ENCODE measurements around the gene CPVL.

CPVL gene

GRCh38 chr7:29003703-29004102 is 142.6 kb downstream of the CPVL start:
- Histone ChIP-seq H3K4me1 (peaks cover 7% of the 10 kb centered on the region; the same call in 1 of the 2 replicates), H3K9me3 (no peaks in the 10 kb centered on the region), H3K36me3 (replicated peaks) (no peaks in the 10 kb centered on the region), H3K4me3 (no peak overlapping the region), H3K27me3 (ENCODE audit: low read depth) (no peaks in the 10 kb centered on the region)
- in situ Hi-C loops (cut with MboI; ENCODE audit: low sequenced_read_pairs): no loop called here
- DNase-seq (ENCODE audit: low spot score in 2 of 2): no peak

- H3K36me3 ChIP-seq (replicated peaks): no peaks in the 10 kb centered on the region
- H3K4me3 ChIP-seq: no peak overlapping the region
- DNase-seq (ENCODE audit: low spot score in 2 of 2): no peak
- H3K4me1 ChIP-seq: peaks cover 5% of the 10 kb centered on the region; the same call in 1 of the 2 replicates
- in situ Hi-C loops (cut with MboI; ENCODE audit: low sequenced_read_pairs): no loop called here
- H3K9me3 ChIP-seq: no peaks in the 10 kb centered on the region
- no peaks in the 10 kb centered on the region for H3K27me3 ChIP-seq (ENCODE audit: low read depth)
Observed at GRCh38 chr7:29000717-29001076, 145.6 kb downstream of the CPVL start.

GRCh38 chr7:28999895-29000716 is 146.2 kb downstream of the CPVL start:
- H3K4me3 ChIP-seq: no peak overlapping the region
- in situ Hi-C loops (cut with MboI; ENCODE audit: low sequenced_read_pairs): no loop called here
- no peaks in the 10 kb centered on the region for H3K27me3 ChIP-seq (ENCODE audit: low read depth)
- H3K36me3 ChIP-seq (replicated peaks): no peaks in the 10 kb centered on the region
- DNase-seq (ENCODE audit: low spot score in 2 of 2): no peak
- H3K9me3 ChIP-seq: no peaks in the 10 kb centered on the region
- H3K4me1 ChIP-seq: peaks cover 5% of the 10 kb centered on the region; the same call in 1 of the 2 replicates

GRCh38 chr7:28999427-28999826 is 146.9 kb downstream of the CPVL start:
- no peak for DNase-seq (ENCODE audit: low spot score in 2 of 2)
- Histone ChIP-seq H3K36me3 (replicated peaks) (no peaks in the 10 kb centered on the region), H3K4me3 (no peak overlapping the region), H3K4me1 (peaks cover 5% of the 10 kb centered on the region; the same call in 1 of the 2 replicates), H3K27me3 (ENCODE audit: low read depth) (no peaks in the 10 kb centered on the region), H3K9me3 (no peaks in the 10 kb centered on the region)
- in situ Hi-C loops (cut with MboI; ENCODE audit: low sequenced_read_pairs): no loop called here

GRCh38 chr7:28998105-28998504 is 148.2 kb downstream of the CPVL start:
- no peak for DNase-seq (ENCODE audit: low spot score in 2 of 2)
- Histone ChIP-seq H3K9me3 (no peaks in the 10 kb centered on the region), H3K4me1 (peaks cover 5% of the 10 kb centered on the region; the same call in 1 of the 2 replicates), H3K27me3 (ENCODE audit: low read depth) (no peaks in the 10 kb centered on the region), H3K36me3 (replicated peaks) (no peaks in the 10 kb centered on the region), H3K4me3 (no peak overlapping the region)
- in situ Hi-C loops (cut with MboI; ENCODE audit: low sequenced_read_pairs): no loop called here

- no peak overlapping the region for H3K4me3 ChIP-seq
- H3K36me3 ChIP-seq (replicated peaks): no peaks in the 10 kb centered on the region
- H3K27me3 ChIP-seq (ENCODE audit: low read depth): no peaks in the 10 kb centered on the region
- no peak for DNase-seq (ENCODE audit: low spot score in 2 of 2)
- in situ Hi-C loops (cut with MboI; ENCODE audit: low sequenced_read_pairs): no loop called here
- no peaks in the 10 kb centered on the region for H3K9me3 ChIP-seq
- H3K4me1 ChIP-seq: peaks cover 5% of the 10 kb centered on the region; the same call in 1 of the 2 replicates
Observed at GRCh38 chr7:28996836-28997235, 149.5 kb downstream of the CPVL start.

- no peak for DNase-seq (ENCODE audit: low spot score in 2 of 2)
- in situ Hi-C loops (cut with MboI; ENCODE audit: low sequenced_read_pairs): no loop called here
- H3K4me3 ChIP-seq: no peak overlapping the region
- H3K4me1 ChIP-seq: peaks cover 13% of the 10 kb centered on the region
- no peaks in the 10 kb centered on the region for H3K36me3 ChIP-seq (replicated peaks)
- H3K27me3 ChIP-seq (ENCODE audit: low read depth): no peaks in the 10 kb centered on the region
- no peaks in the 10 kb centered on the region for H3K9me3 ChIP-seq
Observed at GRCh38 chr7:28993371-28993770, 153.0 kb downstream of the CPVL start.

- no peaks in the 10 kb centered on the region for H3K36me3 ChIP-seq (replicated peaks)
- no peaks in the 10 kb centered on the region for H3K27me3 ChIP-seq (ENCODE audit: low read depth)
- DNase-seq (ENCODE audit: low spot score in 2 of 2): no peak
- H3K4me3 ChIP-seq: no peak overlapping the region
- in situ Hi-C loops (cut with MboI; ENCODE audit: low sequenced_read_pairs): no loop called here
- H3K9me3 ChIP-seq: no peaks in the 10 kb centered on the region
- H3K4me1 ChIP-seq: peaks cover 12% of the 10 kb centered on the region
Observed at GRCh38 chr7:28992798-28993197, 153.5 kb downstream of the CPVL start.

- peaks cover 7% of the 10 kb centered on the region for H3K4me1 ChIP-seq
- H3K9me3 ChIP-seq: no peaks in the 10 kb centered on the region
- H3K27me3 ChIP-seq (ENCODE audit: low read depth): no peaks in the 10 kb centered on the region
- peak in 1 of 2 experiments; percentile 40 for DNase-seq (ENCODE audit: low spot score in 2 of 2)
- no peaks in the 10 kb centered on the region for H3K36me3 ChIP-seq (replicated peaks)
- in situ Hi-C loops (cut with MboI; ENCODE audit: low sequenced_read_pairs): no loop called here
- no peak overlapping the region for H3K4me3 ChIP-seq
Observed at GRCh38 chr7:28990200-28990960, 156.0 kb downstream of the CPVL start.

GRCh38 chr7:28989211-28989980 is 156.9 kb downstream of the CPVL start:
- no peak for DNase-seq (ENCODE audit: low spot score in 2 of 2)
- in situ Hi-C loops (cut with MboI; ENCODE audit: low sequenced_read_pairs): no loop called here
- Histone ChIP-seq H3K27me3 (ENCODE audit: low read depth) (no peaks in the 10 kb centered on the region), H3K9me3 (no peaks in the 10 kb centered on the region), H3K4me3 (no peak overlapping the region), H3K36me3 (replicated peaks) (no peaks in the 10 kb centered on the region), H3K4me1 (peaks cover 15% of the 10 kb centered on the region)

GRCh38 chr7:28988810-28989209 is 157.5 kb downstream of the CPVL start:
- no peak for DNase-seq (ENCODE audit: low spot score in 2 of 2)
- Histone ChIP-seq H3K4me1 (peaks cover 18% of the 10 kb centered on the region), H3K4me3 (no peak overlapping the region), H3K36me3 (replicated peaks) (no peaks in the 10 kb centered on the region), H3K27me3 (ENCODE audit: low read depth) (no peaks in the 10 kb centered on the region), H3K9me3 (no peaks in the 10 kb centered on the region)
- in situ Hi-C loops (cut with MboI; ENCODE audit: low sequenced_read_pairs): no loop called here

GRCh38 chr7:28988091-28988490 is 158.2 kb downstream of the CPVL start:
- H3K4me1 ChIP-seq: peaks cover 18% of the 10 kb centered on the region
- H3K36me3 ChIP-seq (replicated peaks): no peaks in the 10 kb centered on the region
- no peaks in the 10 kb centered on the region for H3K27me3 ChIP-seq (ENCODE audit: low read depth)
- no peaks in the 10 kb centered on the region for H3K9me3 ChIP-seq
- in situ Hi-C loops (cut with MboI; ENCODE audit: low sequenced_read_pairs): no loop called here
- no peak for DNase-seq (ENCODE audit: low spot score in 2 of 2)
- no peak overlapping the region for H3K4me3 ChIP-seq

- peaks cover 18% of the 10 kb centered on the region for H3K4me1 ChIP-seq
Observed at GRCh38 chr7:28986765-28987110, 159.6 kb downstream of the CPVL start.

More at GRCh38 chr7:28986765-28987110, 159.6 kb downstream of the CPVL start:
- Histone ChIP-seq H3K27me3 (ENCODE audit: low read depth) (no peaks in the 10 kb centered on the region), H3K9me3 (no peaks in the 10 kb centered on the region), H3K4me3 (no peak overlapping the region), H3K36me3 (replicated peaks) (no peaks in the 10 kb centered on the region)
- in situ Hi-C loops (cut with MboI; ENCODE audit: low sequenced_read_pairs): no loop called here
- DNase-seq (ENCODE audit: low spot score in 2 of 2): no peak
